OCI-M2 (cell line): Measurements from ENCODE around the gene RAB1B.
"Not testable (repeated sequence)": the region's sequence is repeated elsewhere in the genome, so short reads cannot be mapped to it uniquely, and the experiment has no call there.

Experiments
- DNase-seq: peaks from one replicate; lab custom pipeline; 2025; ENCODE audit not compliant: unreplicated experiment; lab: John Stamatoyannopoulos, UW

The RAB1B gene

GRCh38 chr11:66266378-66267038, 1.9 kb upstream of the RAB1B start:
- DNase-seq = no peak

- DNase-seq = no peak
These were observed 1.4 kb upstream of the RAB1B start for GRCh38 chr11:66267039-66267378.

GRCh38 chr11:66267379-66268243, 828 bp upstream of the RAB1B start:
- no peak for DNase-seq

GRCh38 chr11:66268952-66269905, 790 bp downstream of the RAB1B start:
- DNase-seq = no peak

GRCh38 chr11:66271816-66272215, 3.4 kb downstream of the RAB1B start:
- DNase-seq = no peak

- no peak for DNase-seq
These were observed 4.2 kb downstream of the RAB1B start for GRCh38 chr11:66272596-66272995.

GRCh38 chr11:66274219-66274618, 5.8 kb downstream of the RAB1B start:
- no peak for DNase-seq

GRCh38 chr11:66275396-66275795, 7.0 kb downstream of the RAB1B start:
- DNase-seq = no peak

GRCh38 chr11:66275984-66276612, 7.7 kb downstream of the RAB1B start:
- no peak for DNase-seq

GRCh38 chr11:66276619-66277018, 8.2 kb downstream of the RAB1B start:
- not testable (repeated sequence) for DNase-seq

- DNase-seq = not testable (repeated sequence)
These were observed 8.6 kb downstream of the RAB1B start for GRCh38 chr11:66277064-66277463.

GRCh38 chr11:66277471-66278362, 9.3 kb downstream of the RAB1B start, which contains the start of gene CNIH2:
Gene CNIH2 (plus strand): TSS chr11:66278175. CDS start chr11:66278457, 282 bp downstream.
- DNase-seq = no peak

GRCh38 chr11:66278363-66279091, 10.1 kb downstream of the RAB1B start:
- no peak for DNase-seq

- DNase-seq = no peak
These were observed 10.8 kb downstream of the RAB1B start for GRCh38 chr11:66279092-66279734.

GRCh38 chr11:66280428-66280827, 12.0 kb downstream of the RAB1B start:
- no peak for DNase-seq

GRCh38 chr11:66281001-66281400, 12.6 kb downstream of the RAB1B start:
- no peak for DNase-seq

- no peak for DNase-seq
These were observed 13.5 kb downstream of the RAB1B start for GRCh38 chr11:66281776-66282467.
